IPS DF 4.7 (cell line): Measurements from ENCODE around the gene ATP13A3.

Experiments used
- DNase-seq: peaks from one replicate; pipeline ENCODE4 v3.0.0-alpha.2; 2013; ENCODE audit warnings: low spot score; ENCODE audit errors: extremely low read depth

Gene ATP13A3

DNA sequence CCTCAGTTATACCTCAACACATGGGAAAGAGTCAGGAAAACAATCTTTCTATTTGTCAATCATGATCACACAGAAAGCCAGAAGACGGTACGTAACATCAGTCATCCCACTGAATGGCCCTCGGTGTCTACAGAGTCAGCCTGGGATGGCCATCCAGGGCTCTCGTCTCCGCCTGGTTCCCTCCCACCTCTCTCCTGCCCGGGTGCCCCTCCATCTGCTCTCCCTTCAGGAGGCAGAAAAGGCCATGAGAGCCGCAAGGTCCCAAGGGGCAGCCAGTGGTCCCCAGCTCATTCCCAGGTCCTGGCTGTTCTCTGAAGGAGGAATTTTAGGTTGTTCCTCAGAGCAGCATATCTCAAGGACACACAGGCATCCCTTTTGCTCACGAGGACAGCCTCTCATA, 112.9 kb downstream of the ATP13A3 start:
- no peak for DNase-seq

DNA sequence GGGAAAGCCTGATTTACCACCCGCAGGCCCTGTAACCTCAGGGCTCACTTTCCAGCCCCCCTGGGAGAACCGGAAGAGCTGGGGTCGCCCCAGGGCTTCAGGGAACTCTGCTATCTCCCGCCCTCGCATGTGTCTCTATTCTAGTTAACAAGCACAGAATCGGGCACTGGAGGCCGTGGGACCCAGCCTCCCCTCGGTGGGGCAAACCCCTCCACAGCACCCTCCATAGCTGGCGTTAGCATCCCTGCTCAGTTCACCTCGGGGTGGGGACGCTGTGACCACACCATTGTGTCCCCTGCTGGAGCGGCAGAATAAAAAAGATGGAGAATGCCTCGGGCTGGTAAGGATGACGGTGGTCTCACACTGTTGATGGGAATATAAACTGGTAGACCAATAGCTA, 113.8 kb downstream of the ATP13A3 start:
- DNase-seq, result no peak

DNA sequence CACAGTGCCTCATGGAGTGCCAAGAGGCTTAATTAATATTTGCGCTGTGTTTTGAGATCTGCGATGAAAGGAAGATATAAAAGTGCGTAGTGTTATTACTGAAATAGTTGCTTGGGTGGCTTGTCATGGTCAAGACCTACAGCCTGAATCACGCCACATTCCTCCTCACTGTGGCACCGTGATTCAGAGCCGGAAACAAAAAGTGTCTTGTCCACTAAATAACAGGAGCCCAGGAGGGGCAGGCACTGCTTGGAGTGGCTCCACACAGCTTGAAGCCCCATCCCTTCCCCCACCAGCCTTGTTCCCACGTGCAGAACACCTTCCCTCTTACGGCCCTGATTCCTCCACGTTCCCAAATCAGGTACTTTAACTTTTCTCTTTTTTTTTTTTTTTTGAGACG, 116.0 kb downstream of the ATP13A3 start:
- no peak for DNase-seq

DNA sequence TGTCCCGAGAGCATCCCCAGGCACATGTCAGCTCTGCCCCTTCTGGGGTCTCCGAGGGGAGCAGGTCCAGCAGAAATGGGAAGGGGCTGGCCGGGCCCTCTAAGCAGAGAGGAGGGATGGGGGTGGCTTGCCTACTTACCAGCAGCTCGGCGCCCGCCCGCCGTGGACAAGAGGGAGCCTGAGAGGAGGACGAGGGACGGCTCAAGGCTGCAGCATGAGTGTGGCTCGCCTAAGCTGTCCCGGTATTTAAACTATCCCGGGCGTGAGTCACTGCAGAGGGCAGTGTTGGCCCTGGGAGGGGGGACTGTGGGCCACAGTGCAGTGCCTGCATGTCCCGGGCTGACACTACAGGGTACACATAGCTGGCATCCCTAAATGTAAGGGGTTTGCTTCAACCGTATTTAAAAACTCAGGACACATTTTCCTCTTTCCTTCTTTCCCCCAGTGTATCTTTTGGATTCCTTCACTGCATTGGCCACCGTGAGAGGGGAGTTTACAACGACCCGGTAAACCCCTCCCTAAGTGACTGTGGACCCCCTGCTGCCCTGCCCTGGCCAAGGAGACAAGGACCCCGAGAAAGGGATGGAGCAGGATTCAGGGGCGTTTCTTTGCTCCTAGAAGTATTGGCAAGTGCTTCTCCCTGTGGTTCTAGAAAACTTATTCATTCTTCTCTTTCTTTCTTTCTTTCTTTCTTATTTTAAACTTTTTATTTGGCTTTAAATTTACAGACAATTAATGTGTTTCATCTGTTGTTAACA, 117.1 kb downstream of the ATP13A3 start, which contains the start of gene LRRC15:
Gene LRRC15 (minus strand): TSS at position 222 of the 758 bp plus-strand sequence. CDS start 8,700 bp downstream, outside the sequence.
- no peak for DNase-seq

DNA sequence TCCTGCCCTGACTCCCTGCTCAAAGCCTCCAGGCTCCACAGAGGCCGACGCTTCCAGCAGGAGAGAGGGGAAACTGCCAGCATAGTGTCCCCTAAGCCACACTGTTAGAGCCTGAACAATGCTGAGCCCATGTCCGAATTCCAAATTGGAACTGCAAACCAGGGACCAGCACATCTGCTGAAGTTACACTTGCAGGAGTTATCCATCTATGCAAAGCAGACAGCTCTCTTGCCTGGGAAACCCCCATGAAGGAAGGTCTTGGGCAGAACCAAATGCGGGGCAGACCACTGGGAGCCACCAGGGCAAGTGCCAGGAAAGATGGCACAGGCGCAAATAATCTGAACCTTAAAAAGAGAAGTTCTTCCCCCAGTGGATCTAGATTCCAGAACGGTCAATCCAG, 117.9 kb downstream of the ATP13A3 start:
- no peak for DNase-seq

DNA sequence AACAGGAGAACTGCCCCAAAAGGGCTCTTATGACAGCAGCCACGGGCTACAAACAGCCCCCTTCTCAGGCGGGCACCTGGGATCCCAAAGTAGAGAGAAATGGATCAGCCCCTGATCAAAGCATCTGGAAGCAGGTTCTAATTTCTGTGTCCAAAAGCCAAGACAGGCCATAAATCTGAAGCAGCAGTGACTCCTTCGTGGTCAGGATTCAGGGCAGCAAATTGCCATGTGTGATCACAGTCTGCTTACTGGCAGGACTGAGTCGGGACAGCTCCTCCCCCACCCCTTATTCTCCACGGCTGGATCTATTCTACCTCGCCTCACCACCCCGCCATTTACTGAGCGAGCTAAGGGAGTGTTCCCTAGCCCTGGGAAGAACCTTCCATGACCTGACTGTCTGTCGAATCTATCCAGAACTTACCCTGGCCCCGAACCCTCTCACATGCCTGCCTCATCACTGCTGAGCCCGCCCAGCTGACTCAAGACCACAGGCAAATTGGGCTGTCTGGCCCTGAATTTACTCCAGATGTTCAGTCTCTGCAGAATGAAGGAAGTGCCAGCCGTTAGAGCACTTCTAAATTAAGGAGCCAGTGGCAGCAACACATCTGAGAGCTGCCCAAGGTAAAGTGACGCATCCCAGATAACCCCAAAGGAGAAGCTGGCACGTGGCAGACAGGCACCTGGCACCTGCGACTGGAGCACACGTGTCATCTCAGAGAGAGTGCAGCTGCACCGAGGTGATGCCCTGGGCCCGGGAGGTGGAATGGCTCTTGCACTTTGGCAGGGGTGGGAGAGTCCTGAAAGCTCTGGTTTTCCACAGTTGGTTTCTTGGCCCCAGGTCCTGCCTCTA, 118.6 kb downstream of the ATP13A3 start:
- DNase-seq, result no peak

DNA sequence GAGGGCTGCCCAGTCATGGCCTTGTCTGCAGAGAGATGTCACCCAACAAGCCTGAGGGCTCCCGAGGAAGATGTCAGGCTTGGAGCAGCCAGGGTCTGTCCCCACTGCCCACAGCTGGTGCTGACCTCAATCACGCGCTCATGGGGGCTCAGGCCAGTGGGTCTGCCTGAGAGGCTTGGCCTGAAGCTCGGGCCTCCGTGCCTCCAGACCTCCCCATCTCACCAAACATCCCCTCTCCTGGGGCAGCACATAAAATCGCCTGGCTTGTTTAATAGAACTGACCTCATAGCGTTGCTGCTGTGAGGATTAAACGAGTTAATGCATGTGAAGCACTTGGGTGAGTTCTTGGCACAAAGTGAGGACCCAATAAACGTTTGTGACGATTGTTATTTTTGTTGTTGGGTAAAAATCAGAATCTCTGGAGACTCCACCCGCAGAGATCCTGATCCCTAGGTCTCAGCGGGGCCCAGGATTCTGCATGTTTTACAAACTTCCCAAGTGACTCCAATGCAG, 120.8 kb downstream of the ATP13A3 start:
- no peak for DNase-seq

DNA sequence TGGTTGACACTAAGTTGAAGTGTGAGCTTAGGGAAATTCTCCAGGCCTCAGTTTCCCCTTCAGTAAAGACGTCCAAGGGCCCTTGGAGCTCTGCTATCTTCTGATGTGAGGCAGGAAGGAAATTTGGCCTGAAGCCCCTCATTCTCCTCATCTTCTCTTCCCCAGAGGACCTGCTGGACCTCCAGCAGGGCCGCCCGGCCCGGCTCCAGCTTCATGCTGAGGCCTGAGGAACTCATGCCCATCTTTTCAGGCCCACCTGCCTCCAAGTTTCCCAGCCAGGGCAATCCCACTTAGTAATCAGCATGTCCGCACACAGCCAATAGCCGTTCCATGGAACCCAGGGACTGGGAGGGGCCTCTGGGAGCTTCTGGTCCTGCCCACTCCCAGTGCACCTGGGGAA, 121.3 kb downstream of the ATP13A3 start:
- DNase-seq, result no peak

DNA sequence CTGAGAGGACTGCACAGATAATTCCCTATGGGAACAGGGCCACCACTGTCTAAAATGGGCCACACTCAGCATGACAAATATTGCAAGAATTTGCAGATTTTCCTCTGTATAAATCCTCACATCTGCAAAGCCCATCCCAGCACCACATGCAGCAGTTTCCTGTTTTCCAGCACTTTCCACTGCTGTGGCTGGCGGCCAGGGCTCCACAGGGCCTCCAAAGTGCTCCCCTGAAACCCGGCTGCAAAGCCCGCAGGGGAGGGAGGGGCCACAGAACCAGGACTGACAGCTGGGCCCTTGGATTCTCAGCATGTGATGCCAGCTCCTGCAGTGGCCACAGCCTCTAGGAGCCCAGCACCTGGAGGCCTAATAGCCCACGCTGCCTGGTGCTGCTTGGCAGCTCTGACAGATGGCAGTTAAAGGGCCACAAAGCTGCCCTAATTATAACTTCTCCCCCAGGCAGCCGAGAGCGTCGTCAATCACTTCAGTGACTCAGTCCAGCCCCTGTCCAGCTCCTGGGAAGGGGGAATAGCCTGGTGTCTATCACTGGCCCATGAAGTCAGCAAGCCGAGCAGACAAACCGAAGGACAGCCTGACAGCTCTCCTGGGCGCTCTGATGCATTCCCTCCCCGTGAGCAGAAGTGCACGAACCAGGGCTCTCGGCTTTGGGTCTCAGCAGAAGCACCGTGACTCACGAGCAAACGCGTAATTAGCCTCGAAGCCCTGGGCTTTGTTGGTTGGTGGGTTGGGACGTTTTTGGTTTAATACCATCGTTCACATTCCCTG, 122.0 kb downstream of the ATP13A3 start:
- DNase-seq, result no peak

DNA sequence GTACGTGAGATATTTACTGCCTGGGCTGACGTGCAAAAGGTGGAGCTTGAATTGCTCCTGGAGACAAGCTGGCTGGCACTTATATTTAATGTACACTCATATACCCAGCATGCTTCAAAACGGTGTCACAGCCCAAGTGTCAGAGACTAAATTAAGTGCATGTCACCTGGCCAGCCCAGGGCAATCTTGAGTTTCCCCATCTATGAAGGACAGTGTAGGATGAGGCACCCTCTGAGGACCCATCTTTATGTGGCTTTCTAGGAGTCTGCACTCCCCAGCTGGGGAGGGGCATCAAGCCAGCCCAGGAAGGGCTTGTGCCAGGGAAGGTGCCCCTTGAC, 122.5 kb downstream of the ATP13A3 start:
- DNase-seq, result no peak

DNA sequence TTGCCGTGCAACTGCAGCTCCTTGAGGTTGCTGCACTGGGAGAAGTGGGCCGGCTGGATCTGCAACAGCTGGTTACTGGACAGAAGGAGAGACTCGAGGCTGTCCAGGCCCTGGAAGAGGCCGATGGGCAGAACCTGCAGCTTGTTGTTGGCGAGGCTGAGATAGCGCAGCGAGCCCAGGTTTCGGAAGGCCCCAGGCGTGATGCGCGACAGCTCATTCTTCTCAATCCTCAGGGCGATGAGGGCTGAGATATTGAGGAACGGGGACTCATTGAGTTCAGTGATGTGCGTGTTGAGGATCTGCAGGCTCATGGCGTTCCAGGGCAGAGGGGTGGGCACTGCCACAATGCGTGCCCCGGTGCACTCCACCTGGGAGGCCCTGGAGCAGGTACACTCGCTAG, 126.2 kb downstream of the ATP13A3 start:
- DNase-seq, result no peak

DNA sequence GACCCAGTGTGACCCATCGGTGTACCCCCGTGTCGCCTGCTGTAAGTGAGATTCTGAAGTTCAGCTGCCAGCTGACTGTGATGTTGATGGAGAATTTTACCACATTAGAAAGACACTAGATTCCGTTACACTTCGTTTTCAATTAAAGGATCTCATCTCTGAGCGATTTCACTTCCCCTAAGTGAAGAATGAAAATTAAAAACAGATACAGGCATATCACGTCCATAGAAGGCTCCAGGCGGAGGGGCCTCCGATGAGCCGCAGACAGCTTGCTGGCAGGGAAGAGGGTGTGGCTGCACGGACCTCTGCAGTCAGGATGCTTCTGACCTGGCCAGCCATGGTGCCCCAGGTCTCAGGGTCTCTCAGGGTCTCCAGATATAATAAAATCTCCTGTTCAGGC, 129.1 kb downstream of the ATP13A3 start:
- no peak for DNase-seq

DNA sequence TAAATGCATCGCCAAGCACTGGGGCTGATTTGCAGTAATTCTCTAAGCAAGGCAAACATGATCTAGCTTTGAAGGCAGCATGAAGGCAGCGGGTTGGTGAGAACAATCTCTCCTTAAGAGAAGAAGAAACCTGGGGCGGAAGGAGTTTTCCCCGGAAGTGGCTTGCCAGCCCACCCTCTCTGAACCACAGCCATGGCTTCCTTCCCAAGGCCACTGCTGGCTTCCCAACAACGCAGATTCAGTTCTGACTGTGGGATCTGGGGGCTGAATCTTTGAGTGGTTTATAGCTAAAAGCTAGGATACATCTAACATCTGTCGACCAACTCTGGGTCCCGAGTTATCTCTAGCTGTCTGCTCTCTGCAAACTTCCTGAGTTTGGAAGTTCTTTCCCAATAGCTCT, 131.4 kb downstream of the ATP13A3 start:
- DNase-seq, result no peak

DNA sequence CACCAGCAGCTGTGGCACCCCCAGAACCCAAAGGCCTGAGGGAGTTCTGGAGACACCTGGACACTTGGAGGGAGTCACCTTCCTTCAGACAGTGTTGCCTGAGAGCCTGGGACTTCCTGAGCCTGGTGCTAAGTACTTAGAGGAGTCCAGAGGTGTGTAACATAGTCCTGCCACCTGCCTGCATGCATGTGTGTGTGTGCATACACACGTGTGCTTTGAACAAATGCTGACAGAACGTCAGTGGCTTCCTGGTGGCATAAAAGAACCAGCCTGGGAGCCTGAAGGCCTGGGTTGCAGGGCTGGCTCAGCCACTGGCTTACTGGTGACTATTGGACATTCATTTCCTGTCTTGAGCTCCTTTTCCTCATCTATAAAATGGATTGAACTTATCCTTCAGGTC, 132.5 kb downstream of the ATP13A3 start:
- no peak for DNase-seq
